ENCODE results near the gene TNFSF12.
"Not testable (repeated sequence)": the region's sequence is repeated elsewhere in the genome, so short reads cannot be mapped to it uniquely, and the experiment has no call there.

The TNFSF12 gene

GRCh38 chr17:7589204-7589868, 40.5 kb downstream of the TNFSF12 start:
- DNase-seq = peak; percentile 86

GRCh38 chr17:7589891-7590691, 41.2 kb downstream of the TNFSF12 start, which contains the start of gene SOX15:
Gene SOX15 (minus strand): TSS chr17:7590094. CDS start chr17:7589676, 418 bp downstream.
- DNase-seq = no peak

GRCh38 chr17:7590743-7591142, 41.9 kb downstream of the TNFSF12 start:
- DNase-seq = no peak

GRCh38 chr17:7591596-7591995, 42.7 kb downstream of the TNFSF12 start:
- no peak for DNase-seq

GRCh38 chr17:7592422-7593021, 43.7 kb downstream of the TNFSF12 start:
- no peak for DNase-seq

- DNase-seq = no peak
Observed at GRCh38 chr17:7593296-7593695, 44.4 kb downstream of the TNFSF12 start.

GRCh38 chr17:7597561-7597960, 48.7 kb downstream of the TNFSF12 start:
- DNase-seq = not testable (repeated sequence)

DNA sequence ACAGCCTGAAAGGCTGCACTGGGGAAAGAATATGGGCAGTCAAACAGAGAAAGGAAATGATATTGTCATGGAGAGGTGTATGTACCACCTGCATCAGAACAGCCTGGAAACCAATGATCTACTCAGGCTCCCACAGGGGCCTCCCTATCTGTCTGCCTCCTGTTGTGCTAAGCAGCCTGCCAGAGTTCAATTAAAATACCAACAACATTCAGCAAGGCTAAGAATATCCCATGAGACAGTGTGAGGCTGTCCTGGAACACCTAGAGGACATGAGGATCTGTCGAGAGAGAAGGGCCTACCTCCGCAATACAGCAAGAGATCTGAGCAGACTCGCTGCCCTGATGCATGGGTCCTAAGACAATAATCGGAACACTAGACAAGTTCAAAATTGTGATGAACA, 57.4 kb downstream of the TNFSF12 start:
- no peak for DNase-seq
